ENCODE results near the gene THRSP.

DNA sequence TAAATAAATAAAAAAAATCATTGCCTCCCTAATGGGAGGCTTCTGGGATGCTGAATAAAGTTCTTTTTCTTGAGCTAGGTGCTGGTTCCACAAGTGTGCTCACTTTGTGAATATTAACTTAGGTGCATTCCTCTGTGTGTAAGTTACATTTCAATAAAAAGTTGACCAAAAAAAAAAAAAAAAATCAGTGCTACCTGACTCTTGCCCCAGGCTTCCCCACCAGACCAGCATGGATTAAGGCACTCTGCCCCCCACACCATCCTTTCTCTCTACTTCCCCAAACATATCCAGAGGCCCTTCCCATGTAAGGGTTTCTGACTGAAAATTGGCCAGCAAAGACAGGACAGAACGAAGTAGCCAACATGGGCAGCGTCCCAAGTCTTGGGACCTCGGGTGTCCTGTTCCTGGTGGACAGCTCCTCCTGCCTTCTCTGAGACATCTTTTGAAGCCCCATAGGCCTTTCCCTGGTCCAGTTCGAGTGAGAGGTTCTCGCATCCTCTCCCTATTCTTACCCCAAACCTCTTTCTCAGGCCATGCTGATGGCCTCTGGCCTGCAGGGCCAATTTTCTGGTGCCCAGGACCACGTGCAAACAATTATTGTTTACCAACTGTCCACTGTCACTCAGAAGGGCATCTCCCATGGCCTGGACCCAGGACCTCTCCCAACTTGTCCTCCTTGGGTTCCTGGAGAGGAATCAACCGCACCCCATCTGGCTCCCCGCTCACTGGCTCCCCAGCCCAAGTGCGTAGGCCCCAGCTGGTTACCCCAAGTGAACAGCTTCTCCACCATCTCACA lies 25.6 kb upstream of the THRSP start:
- TF ChIP-seq, protein P1, sequence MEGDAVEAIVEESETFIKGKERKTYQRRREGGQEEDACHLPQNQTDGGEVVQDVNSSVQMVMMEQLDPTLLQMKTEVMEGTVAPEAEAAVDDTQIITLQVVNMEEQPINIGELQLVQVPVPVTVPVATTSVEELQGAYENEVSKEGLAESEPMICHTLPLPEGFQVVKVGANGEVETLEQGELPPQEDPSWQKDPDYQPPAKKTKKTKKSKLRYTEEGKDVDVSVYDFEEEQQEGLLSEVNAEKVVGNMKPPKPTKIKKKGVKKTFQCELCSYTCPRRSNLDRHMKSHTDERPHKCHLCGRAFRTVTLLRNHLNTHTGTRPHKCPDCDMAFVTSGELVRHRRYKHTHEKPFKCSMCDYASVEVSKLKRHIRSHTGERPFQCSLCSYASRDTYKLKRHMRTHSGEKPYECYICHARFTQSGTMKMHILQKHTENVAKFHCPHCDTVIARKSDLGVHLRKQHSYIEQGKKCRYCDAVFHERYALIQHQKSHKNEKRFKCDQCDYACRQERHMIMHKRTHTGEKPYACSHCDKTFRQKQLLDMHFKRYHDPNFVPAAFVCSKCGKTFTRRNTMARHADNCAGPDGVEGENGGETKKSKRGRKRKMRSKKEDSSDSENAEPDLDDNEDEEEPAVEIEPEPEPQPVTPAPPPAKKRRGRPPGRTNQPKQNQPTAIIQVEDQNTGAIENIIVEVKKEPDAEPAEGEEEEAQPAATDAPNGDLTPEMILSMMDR (conservative IDR thresholded peaks at IDR 0.05), result no peak
- TF ChIP-seq ZFX (IDR thresholded peaks at IDR 0.05), result no peak

All from C4-2B (cell line).